HepG2 (cell line): ENCODE results near the gene IDUA. TPM values are rescaled to one million over a fixed set of nuclear protein-coding genes. Genes with fewer than 3 reads are reported as not detected.

ENCODE experiments used
- AGO1 ChIP-seq: fragments of 200-400 bp; formaldehyde crosslinking; IDR thresholded peaks from 2 replicates; pipeline ENCODE4 v1.6.1; 2017; ENCODE audit warnings: mild to moderate bottlenecking, low read depth, low read length, moderate library complexity; ENCODE audit not compliant: poor library complexity, severe bottlenecking
- HIVEP1 ChIP-seq: sonication (generic); formaldehyde crosslinking; IDR thresholded peaks from 2 replicates; pipeline ENCODE4 v1.4.0; 2020; ENCODE audit warnings: mild to moderate bottlenecking, missing genetic modification reagents
- ISX ChIP-seq: sonication (generic); formaldehyde crosslinking; conservative IDR thresholded peaks from 2 replicates; pipeline ENCODE4 v1.5.0; 2020; ENCODE audit warnings: missing genetic modification reagents
- KDM2A ChIP-seq: sonication (generic); formaldehyde crosslinking; IDR thresholded peaks from 2 replicates; pipeline ENCODE4 v1.4.0; 2020; ENCODE audit warnings: low read depth, missing genetic modification reagents, borderline replicate concordance
- MIXL1 ChIP-seq: IDR thresholded peaks from 2 replicates; pipeline ENCODE4 v1.6.1; 2016
- PAF1 ChIP-seq: IDR thresholded peaks from 2 replicates; pipeline ENCODE4 v1.6.1; 2016; ENCODE audit warnings: missing genetic modification reagents, missing compliant biosample characterization
- RFX5 ChIP-seq: IDR thresholded peaks from 2 replicates; pipeline ENCODE4 v1.6.1; 2011; ENCODE audit warnings: low read depth, low read length, improper control_type of control experiment
- SATB2 ChIP-seq: sonication (generic); formaldehyde crosslinking; IDR thresholded peaks from 2 replicates; pipeline ENCODE4 v1.5.0; 2020; ENCODE audit warnings: missing genetic modification reagents
- SETDB1 ChIP-seq: sonication (generic); formaldehyde crosslinking; IDR thresholded peaks from 2 replicates; pipeline ENCODE4 v1.5.1; 2020; ENCODE audit warnings: missing genetic modification reagents, mild to moderate bottlenecking, borderline replicate concordance
- SNAI1 ChIP-seq: sonication (generic); formaldehyde crosslinking; IDR thresholded peaks from 2 replicates; pipeline ENCODE4 v1.5.0; 2020; ENCODE audit warnings: mild to moderate bottlenecking, missing genetic modification reagents, borderline replicate concordance
- SOX6 ChIP-seq, 2 experiments: fragments of 450-650 bp in 1 of 2; sonication (generic) in 1 of 2; formaldehyde crosslinking in 1 of 2; IDR thresholded peaks; 2 replicates each; pipeline versions ENCODE4 v1.4.0 to v1.6.1; 2017 to 2020; ENCODE audit warnings: antibody characterized with exemption in 1 of 2, mild to moderate bottlenecking in 1 of 2, missing genetic modification reagents in 1 of 2
- ZFP62 ChIP-seq: sonication (generic); formaldehyde crosslinking; IDR thresholded peaks from 2 replicates; pipeline ENCODE4 v1.4.0; 2020; ENCODE audit warnings: missing genetic modification reagents
- ZFP90 ChIP-seq: sonication (generic); formaldehyde crosslinking; IDR thresholded peaks from 2 replicates; pipeline ENCODE4 v1.8.0; 2022; ENCODE audit warnings: missing genetic modification reagents, mild to moderate bottlenecking, inconsistent platforms, borderline replicate concordance
- ZMAT3 ChIP-seq: sonication (generic); formaldehyde crosslinking; conservative IDR thresholded peaks from 2 replicates; pipeline ENCODE4 v1.7.0; 2021; ENCODE audit warnings: missing genetic modification reagents
- ZNF296 ChIP-seq: sonication (generic); formaldehyde crosslinking; conservative IDR thresholded peaks from 2 replicates; pipeline ENCODE4 v1.5.0; 2020; ENCODE audit warnings: mild to moderate bottlenecking, missing genetic modification reagents
- ZNF382 ChIP-seq: sonication (generic); formaldehyde crosslinking; IDR thresholded peaks from 2 replicates; pipeline ENCODE4 v1.5.0; 2020; ENCODE audit warnings: missing genetic modification reagents, mild to moderate bottlenecking, borderline replicate concordance
- ZSCAN21 ChIP-seq: sonication (generic); formaldehyde crosslinking; IDR thresholded peaks from 2 replicates; pipeline ENCODE4 v1.8.0; 2022; ENCODE audit warnings: mild to moderate bottlenecking, missing genetic modification reagents, moderate library complexity, borderline replicate concordance
- polyA plus RNA-seq, 8 experiments: library from polyadenylated mRNA; depleted of rRNA in 3 of 8; stranded (reverse) in 7 of 8; unstranded in 1 of 8; fragments of >200 nt; fragmentation: Illumina TruSeq in 4 of 8; extraction: Trizol in 4 of 8; gene quantifications; 2 replicates each; pipeline versions ENCODE4 v1.2.1 to v1.2.3, GENCODE V29; 2011 to 2016; ENCODE audit warnings: low read depth in 4 of 8, missing spikeins in 1 of 8, mixed read lengths in 1 of 8; ENCODE audit not compliant: insufficient read depth in 1 of 8
- total RNA-seq, 5 experiments: library from RNA; depleted of rRNA; stranded (reverse); fragments of >200 nt; fragmentation: Illumina TruSeq; extraction: Trizol; gene quantifications; 2 replicates each; pipeline ENCODE4 v1.2.3, GENCODE V29; 2016; ENCODE audit warnings: low read depth in 1 of 5
- TF ChIP-seq, protein P1 (sequence below): sonication (generic); formaldehyde crosslinking; conservative IDR thresholded peaks from 2 replicates; pipeline ENCODE4 v1.4.0; 2020; ENCODE audit warnings: missing genetic modification reagents
- TF ChIP-seq, protein P2 (sequence below): sonication (generic); formaldehyde crosslinking; conservative IDR thresholded peaks from 2 replicates; pipeline ENCODE4 v1.5.0; 2020; ENCODE audit warnings: missing genetic modification reagents
- TF ChIP-seq, protein P3 (sequence below): sonication (generic); formaldehyde crosslinking; IDR thresholded peaks from 2 replicates; pipeline ENCODE4 v1.9.0; 2022; ENCODE audit warnings: missing genetic modification reagents, mild to moderate bottlenecking, borderline replicate concordance
- TF ChIP-seq, protein P4 (sequence below): sonication (generic); formaldehyde crosslinking; IDR thresholded peaks from 2 replicates; pipeline ENCODE4 v1.4.0; 2020; ENCODE audit warnings: mild to moderate bottlenecking, missing genetic modification reagents

IDUA gene
- total and polyA plus RNA-seq, 2 of the 13 experiments (the other 11 are each of a cell fraction or from before 2014, with no cell fraction given): 0.77 to 1.0 TPM

DNA sequence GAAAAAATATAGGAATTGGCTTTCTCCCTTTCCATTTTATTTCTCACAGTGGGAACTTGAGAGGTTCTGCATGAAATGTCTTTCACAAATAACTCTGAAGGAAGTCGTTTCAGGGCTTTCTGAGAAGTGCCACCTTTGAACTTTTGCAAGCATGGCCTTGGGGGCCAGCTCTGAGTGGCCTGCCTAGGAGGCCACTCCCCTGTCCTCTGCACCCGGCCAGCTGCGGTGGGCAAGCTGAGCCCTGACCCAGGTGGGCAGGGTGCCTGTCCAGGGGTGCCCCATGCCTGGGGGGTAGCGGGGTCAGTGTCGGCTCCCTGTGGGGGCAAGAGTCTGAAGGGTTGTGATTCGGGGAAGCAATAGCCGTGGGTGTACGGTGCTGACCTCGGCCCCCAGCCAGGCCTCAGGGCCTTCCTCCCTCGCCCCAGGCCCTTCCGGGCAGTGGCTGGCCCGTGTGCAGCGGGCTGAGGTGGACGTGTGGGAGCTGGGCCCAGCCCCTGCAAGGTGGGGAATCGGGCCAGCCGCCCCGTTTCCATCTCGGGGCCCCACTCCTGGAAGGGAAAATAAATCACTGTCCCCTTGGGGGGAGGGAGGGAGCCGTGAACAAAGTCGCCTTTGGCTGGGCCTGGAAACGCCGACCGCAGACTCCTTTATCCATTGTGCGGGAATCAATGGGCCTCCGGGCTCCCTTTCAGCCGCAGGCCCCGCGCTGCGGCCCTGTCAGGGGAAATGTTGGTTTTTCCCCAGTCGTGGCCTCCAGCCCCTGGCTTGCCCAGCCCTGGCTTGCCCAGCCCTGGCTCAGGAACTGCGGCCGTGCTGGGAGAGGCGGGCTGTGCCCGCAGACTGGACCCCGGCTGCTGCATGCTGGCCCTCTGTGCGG is 27.7 kb downstream of the IDUA start (continued):
- TF ChIP-seq, protein P1, sequence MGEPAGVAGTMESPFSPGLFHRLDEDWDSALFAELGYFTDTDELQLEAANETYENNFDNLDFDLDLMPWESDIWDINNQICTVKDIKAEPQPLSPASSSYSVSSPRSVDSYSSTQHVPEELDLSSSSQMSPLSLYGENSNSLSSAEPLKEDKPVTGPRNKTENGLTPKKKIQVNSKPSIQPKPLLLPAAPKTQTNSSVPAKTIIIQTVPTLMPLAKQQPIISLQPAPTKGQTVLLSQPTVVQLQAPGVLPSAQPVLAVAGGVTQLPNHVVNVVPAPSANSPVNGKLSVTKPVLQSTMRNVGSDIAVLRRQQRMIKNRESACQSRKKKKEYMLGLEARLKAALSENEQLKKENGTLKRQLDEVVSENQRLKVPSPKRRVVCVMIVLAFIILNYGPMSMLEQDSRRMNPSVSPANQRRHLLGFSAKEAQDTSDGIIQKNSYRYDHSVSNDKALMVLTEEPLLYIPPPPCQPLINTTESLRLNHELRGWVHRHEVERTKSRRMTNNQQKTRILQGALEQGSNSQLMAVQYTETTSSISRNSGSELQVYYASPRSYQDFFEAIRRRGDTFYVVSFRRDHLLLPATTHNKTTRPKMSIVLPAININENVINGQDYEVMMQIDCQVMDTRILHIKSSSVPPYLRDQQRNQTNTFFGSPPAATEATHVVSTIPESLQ: no peak
- TF ChIP-seq ZFP90 (CRISPR knock-in tag): 0 out of 2 replicates have a peak, but pooled peaks have one; percentile 34
- TF ChIP-seq ZMAT3: 0 out of 2 replicates have a peak, but pooled peaks have one; percentile 17
- TF ChIP-seq KDM2A: no peak
- TF ChIP-seq, protein P2, sequence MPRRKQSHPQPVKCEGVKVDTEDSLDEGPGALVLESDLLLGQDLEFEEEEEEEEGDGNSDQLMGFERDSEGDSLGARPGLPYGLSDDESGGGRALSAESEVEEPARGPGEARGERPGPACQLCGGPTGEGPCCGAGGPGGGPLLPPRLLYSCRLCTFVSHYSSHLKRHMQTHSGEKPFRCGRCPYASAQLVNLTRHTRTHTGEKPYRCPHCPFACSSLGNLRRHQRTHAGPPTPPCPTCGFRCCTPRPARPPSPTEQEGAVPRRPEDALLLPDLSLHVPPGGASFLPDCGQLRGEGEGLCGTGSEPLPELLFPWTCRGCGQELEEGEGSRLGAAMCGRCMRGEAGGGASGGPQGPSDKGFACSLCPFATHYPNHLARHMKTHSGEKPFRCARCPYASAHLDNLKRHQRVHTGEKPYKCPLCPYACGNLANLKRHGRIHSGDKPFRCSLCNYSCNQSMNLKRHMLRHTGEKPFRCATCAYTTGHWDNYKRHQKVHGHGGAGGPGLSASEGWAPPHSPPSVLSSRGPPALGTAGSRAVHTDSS (CRISPR knock-in tag): no peak
- no peak for TF ChIP-seq RFX5
- TF ChIP-seq SOX6 (IDR thresholded peaks at IDR 0.05): no peak
- peak; percentile 20; the same call in 1 of the 2 replicates for TF ChIP-seq SOX6 (CRISPR knock-in tag; IDR thresholded peaks at IDR 0.05)
- TF ChIP-seq ZSCAN21 (CRISPR knock-in tag): no peak
- TF ChIP-seq HIVEP1 (CRISPR knock-in tag): peak; percentile 22; the same call in 1 of the 2 replicates
- no peak for TF ChIP-seq SATB2 (CRISPR knock-in tag)
- TF ChIP-seq, protein P3, sequence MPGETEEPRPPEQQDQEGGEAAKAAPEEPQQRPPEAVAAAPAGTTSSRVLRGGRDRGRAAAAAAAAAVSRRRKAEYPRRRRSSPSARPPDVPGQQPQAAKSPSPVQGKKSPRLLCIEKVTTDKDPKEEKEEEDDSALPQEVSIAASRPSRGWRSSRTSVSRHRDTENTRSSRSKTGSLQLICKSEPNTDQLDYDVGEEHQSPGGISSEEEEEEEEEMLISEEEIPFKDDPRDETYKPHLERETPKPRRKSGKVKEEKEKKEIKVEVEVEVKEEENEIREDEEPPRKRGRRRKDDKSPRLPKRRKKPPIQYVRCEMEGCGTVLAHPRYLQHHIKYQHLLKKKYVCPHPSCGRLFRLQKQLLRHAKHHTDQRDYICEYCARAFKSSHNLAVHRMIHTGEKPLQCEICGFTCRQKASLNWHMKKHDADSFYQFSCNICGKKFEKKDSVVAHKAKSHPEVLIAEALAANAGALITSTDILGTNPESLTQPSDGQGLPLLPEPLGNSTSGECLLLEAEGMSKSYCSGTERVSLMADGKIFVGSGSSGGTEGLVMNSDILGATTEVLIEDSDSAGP (CRISPR knock-in tag): peak; percentile 44; the same call in 1 of the 2 replicates
- TF ChIP-seq SETDB1 (CRISPR knock-in tag): no peak
- no peak for TF ChIP-seq ISX (CRISPR knock-in tag)
- TF ChIP-seq, protein P4, sequence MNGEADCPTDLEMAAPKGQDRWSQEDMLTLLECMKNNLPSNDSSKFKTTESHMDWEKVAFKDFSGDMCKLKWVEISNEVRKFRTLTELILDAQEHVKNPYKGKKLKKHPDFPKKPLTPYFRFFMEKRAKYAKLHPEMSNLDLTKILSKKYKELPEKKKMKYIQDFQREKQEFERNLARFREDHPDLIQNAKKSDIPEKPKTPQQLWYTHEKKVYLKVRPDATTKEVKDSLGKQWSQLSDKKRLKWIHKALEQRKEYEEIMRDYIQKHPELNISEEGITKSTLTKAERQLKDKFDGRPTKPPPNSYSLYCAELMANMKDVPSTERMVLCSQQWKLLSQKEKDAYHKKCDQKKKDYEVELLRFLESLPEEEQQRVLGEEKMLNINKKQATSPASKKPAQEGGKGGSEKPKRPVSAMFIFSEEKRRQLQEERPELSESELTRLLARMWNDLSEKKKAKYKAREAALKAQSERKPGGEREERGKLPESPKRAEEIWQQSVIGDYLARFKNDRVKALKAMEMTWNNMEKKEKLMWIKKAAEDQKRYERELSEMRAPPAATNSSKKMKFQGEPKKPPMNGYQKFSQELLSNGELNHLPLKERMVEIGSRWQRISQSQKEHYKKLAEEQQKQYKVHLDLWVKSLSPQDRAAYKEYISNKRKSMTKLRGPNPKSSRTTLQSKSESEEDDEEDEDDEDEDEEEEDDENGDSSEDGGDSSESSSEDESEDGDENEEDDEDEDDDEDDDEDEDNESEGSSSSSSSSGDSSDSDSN (CRISPR knock-in tag): peak; percentile 59; the same call in 1 of the 2 replicates
- TF ChIP-seq ZFP62 (CRISPR knock-in tag): no peak
- no peak for TF ChIP-seq PAF1
- TF ChIP-seq SNAI1 (CRISPR knock-in tag): no peak
- TF ChIP-seq ZNF382: no peak
- TF ChIP-seq ZNF296 (CRISPR knock-in tag): peak; percentile 92; the same call in 1 of the 2 replicates
- TF ChIP-seq MIXL1 (CRISPR knock-in tag): no peak
- TF ChIP-seq AGO1: no peak
